ENCODE measurements around the gene ZC3H7B. TPM values are rescaled to one million over a fixed set of nuclear protein-coding genes. Genes with fewer than 3 reads are reported as not detected.

ZC3H7B gene
- total RNA-seq, 1 donor from 2014 or later = 25.8 TPM

DNA sequence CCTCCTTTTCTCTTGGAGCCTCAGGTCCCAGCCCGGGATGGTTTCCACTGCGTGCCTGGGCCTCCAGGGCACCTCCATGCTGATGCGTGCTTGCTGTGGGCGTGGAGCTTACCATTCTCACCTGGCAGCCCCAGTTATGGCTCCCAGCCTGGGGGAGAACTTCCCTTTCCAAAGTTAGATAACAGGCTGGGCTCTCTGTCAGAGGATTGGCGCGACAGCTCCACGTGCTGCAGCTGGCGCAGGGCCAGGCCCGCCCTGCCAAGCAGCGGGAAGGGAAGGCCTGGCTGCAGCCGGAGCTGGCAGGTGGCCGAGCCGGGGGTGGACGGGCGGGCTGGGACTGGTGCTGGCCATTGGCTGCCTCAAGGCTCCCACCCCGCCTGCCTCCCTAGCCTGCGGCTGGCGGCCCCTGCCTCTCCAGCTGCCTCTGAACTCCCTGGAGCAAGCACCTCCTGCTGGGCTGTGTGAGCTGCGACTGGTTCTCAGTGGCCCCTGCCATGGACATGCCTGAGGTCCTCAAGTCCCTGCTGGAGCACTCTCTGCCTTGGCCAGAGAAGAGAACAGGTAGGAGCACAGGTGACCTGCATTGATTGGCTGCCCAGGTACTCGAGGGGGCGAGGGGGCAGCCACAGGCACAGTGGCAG is 65.8 kb downstream of the ZC3H7B start:
- Histone ChIP-seq H3K36me3 (no peaks in the 10 kb centered on the region), H3K79me2 (ENCODE audit: low read depth) (no peaks in the 10 kb centered on the region), H3K27ac (no peak overlapping the region), H3K27me3 (no peaks in the 10 kb centered on the region), H3K4me3 (no peak overlapping the region), H3F3A (ENCODE audit: low read depth) (peaks cover 7% of the 10 kb centered on the region), H3K4me1 (peaks cover 22% of the 10 kb centered on the region), H3K9me3 (ENCODE audit: low read depth) (no peaks in the 10 kb centered on the region), H3K4me2 (no peak overlapping the region), H4K20me1 (ENCODE audit: low read depth) (no peaks in the 10 kb centered on the region), H2AFZ (replicated peaks) (peak overlapping the region; percentile 11), H3K9ac (no peak overlapping the region)
- DNase-seq (ENCODE audit: low spot score) = peak; percentile 70
- Mint-ChIP-seq H3K27ac (no peak overlapping the region), H3K36me3 (no peaks in the 10 kb centered on the region), H3K9me3 (no peaks in the 10 kb centered on the region), H3K27me3 (ENCODE audit: insufficient read depth, low read depth) (peaks cover 6% of the 10 kb centered on the region), H3K4me1 (peaks cover 23% of the 10 kb centered on the region), H3K4me3 (no peak overlapping the region)
- TF ChIP-seq, protein P1, sequence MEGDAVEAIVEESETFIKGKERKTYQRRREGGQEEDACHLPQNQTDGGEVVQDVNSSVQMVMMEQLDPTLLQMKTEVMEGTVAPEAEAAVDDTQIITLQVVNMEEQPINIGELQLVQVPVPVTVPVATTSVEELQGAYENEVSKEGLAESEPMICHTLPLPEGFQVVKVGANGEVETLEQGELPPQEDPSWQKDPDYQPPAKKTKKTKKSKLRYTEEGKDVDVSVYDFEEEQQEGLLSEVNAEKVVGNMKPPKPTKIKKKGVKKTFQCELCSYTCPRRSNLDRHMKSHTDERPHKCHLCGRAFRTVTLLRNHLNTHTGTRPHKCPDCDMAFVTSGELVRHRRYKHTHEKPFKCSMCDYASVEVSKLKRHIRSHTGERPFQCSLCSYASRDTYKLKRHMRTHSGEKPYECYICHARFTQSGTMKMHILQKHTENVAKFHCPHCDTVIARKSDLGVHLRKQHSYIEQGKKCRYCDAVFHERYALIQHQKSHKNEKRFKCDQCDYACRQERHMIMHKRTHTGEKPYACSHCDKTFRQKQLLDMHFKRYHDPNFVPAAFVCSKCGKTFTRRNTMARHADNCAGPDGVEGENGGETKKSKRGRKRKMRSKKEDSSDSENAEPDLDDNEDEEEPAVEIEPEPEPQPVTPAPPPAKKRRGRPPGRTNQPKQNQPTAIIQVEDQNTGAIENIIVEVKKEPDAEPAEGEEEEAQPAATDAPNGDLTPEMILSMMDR (IDR thresholded peaks at IDR 0.05) = no peak
- TF ChIP-seq EZH2 (IDR thresholded peaks at IDR 0.05) (no peak), EZH2phosphoT487 (IDR thresholded peaks at IDR 0.05) (no peak)

DNA sequence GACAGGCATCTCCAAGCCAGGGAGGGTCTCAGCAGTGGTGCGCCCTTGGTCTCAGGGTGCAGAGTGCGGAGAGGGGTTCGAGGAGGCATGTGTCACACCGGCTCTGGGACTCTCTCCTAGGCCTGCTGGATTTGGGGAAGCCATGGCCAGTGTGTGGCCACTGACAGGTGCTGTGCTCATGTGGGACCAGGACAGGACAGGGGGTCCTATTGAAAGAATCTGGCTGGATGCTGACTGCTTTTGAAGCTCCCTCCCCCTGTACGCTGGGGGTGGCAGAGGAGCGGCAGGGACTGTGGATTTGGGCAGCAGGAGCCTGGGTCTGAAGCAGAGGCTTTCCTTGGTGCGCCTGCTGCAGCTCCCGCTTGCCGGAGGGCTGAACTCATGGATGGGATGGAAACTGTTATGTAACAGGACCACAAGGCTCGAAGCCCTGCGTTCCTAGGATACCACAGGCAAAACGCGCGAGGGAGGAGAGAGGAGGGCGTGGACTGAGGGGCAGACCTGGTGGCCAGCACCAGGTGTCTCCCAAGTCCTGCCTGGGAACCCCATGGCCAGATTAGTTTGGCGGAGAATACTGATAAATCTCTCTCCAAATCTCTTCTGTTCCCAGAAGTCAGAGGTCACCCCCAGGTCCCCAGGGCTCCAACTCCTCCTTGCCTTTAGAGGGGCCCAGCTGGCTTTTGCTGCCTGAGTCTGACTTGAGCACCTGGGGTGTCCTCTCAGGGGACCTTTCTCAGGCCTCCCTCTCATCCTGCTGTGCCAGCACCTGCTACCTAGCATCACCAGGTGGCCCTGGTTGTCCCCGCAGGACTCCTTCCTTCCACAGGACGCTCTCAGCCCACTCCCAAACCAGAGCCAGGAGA is 66.6 kb downstream of the ZC3H7B start:
- Histone ChIP-seq H3K4me2 (no peak overlapping the region), H3K36me3 (no peaks in the 10 kb centered on the region), H3K27me3 (no peaks in the 10 kb centered on the region), H3K79me2 (ENCODE audit: low read depth) (no peaks in the 10 kb centered on the region), H3K4me3 (no peak overlapping the region), H3K4me1 (peaks cover 22% of the 10 kb centered on the region), H3F3A (ENCODE audit: low read depth) (peaks cover 7% of the 10 kb centered on the region), H3K9me3 (ENCODE audit: low read depth) (no peaks in the 10 kb centered on the region), H2AFZ (replicated peaks) (no peak overlapping the region), H4K20me1 (ENCODE audit: low read depth) (no peaks in the 10 kb centered on the region), H3K9ac (no peak overlapping the region), H3K27ac (no peak overlapping the region)
- Mint-ChIP-seq H3K36me3 (no peaks in the 10 kb centered on the region), H3K27me3 (ENCODE audit: insufficient read depth, low read depth) (peaks cover 6% of the 10 kb centered on the region), H3K27ac (no peak overlapping the region), H3K4me1 (peaks cover 23% of the 10 kb centered on the region), H3K4me3 (no peak overlapping the region), H3K9me3 (no peaks in the 10 kb centered on the region)
- TF ChIP-seq EZH2 (IDR thresholded peaks at IDR 0.05) (no peak), EZH2phosphoT487 (IDR thresholded peaks at IDR 0.05) (no peak)
- TF ChIP-seq, protein P1 (IDR thresholded peaks at IDR 0.05) = no peak
- DNase-seq (ENCODE audit: low spot score) = peak; percentile 51

DNA sequence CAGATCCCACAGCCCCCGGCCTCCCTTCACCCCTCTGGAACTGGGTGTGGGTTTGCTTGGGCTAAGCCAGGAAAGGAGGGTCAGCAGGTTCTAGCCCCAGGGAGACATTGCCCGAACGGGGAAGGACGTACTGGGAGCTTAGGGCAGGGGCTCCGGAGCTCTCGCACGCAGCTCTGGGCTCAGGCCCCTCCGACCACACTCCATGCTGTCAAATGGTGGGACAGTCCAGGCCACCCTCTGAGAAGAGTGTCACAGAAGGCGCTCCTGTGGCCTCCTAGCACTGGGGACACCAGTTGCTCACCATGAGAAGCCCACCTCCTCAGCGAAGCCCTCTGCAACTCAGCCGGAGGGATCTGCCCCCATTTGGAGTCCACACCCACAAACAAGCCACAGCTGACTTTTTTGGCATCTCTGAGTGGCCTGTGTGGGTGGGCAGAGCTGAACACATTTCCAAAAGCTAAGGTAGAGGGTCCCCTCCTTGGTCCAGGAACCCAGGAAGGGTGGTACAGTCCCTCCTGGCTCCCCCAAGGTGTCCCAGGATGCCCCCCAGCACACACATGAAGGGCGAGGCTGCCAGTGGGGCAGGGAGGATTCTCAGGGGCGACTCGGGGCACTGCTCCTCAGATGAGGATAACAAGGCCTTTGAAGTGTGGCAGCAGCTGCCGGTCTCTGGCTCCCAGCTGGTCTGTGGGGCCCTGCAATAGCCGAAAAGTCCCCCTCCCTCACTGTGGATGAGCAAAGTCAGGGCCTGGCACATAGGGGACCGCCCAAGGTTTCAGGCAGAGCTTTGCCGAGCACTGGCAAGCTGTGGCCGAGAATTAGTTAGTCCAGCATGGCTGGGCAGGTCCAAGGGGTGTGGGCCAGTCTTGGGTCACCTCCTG is 67.5 kb downstream of the ZC3H7B start:
- Histone ChIP-seq H3K27me3 (no peaks in the 10 kb centered on the region), H3F3A (ENCODE audit: low read depth) (peaks cover 7% of the 10 kb centered on the region), H3K9ac (no peak overlapping the region), H3K4me1 (peaks cover 22% of the 10 kb centered on the region), H3K79me2 (ENCODE audit: low read depth) (no peaks in the 10 kb centered on the region), H3K4me2 (no peak overlapping the region), H4K20me1 (ENCODE audit: low read depth) (no peaks in the 10 kb centered on the region), H3K4me3 (no peak overlapping the region), H3K36me3 (no peaks in the 10 kb centered on the region), H3K27ac (no peak overlapping the region), H2AFZ (replicated peaks) (no peak overlapping the region), H3K9me3 (ENCODE audit: low read depth) (no peaks in the 10 kb centered on the region)
- Mint-ChIP-seq H3K27ac (no peak overlapping the region), H3K9me3 (no peaks in the 10 kb centered on the region), H3K36me3 (no peaks in the 10 kb centered on the region), H3K27me3 (ENCODE audit: insufficient read depth, low read depth) (peaks cover 6% of the 10 kb centered on the region), H3K4me3 (no peak overlapping the region), H3K4me1 (peaks cover 21% of the 10 kb centered on the region)
- DNase-seq (ENCODE audit: low spot score) = no peak
- TF ChIP-seq, protein P1 (IDR thresholded peaks at IDR 0.05) = no peak
- no peak for TF ChIP-seq EZH2phosphoT487 (IDR thresholded peaks at IDR 0.05)
- TF ChIP-seq EZH2 (IDR thresholded peaks at IDR 0.05) = no peak

Data from neural progenitor cell (in vitro differentiated cells).